Naive B cell (primary cell): ENCODE measurements around the gene IGSF11. TPM values are rescaled to one million over a fixed set of nuclear protein-coding genes. Genes with fewer than 3 reads are reported as not detected.
"Not testable (repeated sequence)": the region's sequence is repeated elsewhere in the genome, so short reads cannot be mapped to it uniquely, and the experiment has no call there.

Experiments
- ATAC-seq, 2 donors: fragments of 150-1000 bp; cut with Tn5 transposase; 2 replicates each; pipeline ENCODE4 v1.10.0; 2021; ENCODE audit warnings: low read depth in 2 of 2, mild to moderate bottlenecking in 2 of 2, moderate library complexity in 2 of 2
- DNase-seq: peaks from one replicate; pipeline ENCODE4 v3.0.0; 2022
- H3K27ac Mint-ChIP-seq, 6 donors: one replicate each; pipeline ENCODE4 v1.8.0; 2020 to 2022; ENCODE audit warnings: mild to moderate bottlenecking in 6 of 6, mixed read lengths in 6 of 6, moderate library complexity in 5 of 6, inconsistent platforms in 2 of 6
- H3K27me3 Mint-ChIP-seq, 3 donors: one replicate each; pipeline ENCODE4 v1.8.0; 2021 to 2022; ENCODE audit warnings: mixed read lengths in 3 of 3, mild to moderate bottlenecking in 1 of 3
- H3K36me3 Mint-ChIP-seq, 2 donors: one replicate each; pipeline ENCODE4 v1.8.0; 2020 to 2022; ENCODE audit warnings: mixed read lengths in 2 of 2, inconsistent platforms in 1 of 2, mild to moderate bottlenecking in 1 of 2
- H3K4me1 Mint-ChIP-seq, 3 donors: one replicate each; pipeline ENCODE4 v1.8.0; 2020 to 2022; ENCODE audit warnings: mixed read lengths in 3 of 3, inconsistent platforms in 1 of 3, mild to moderate bottlenecking in 1 of 3, moderate library complexity in 1 of 3
- H3K4me3 Mint-ChIP-seq, 8 donors: one replicate each; pipeline ENCODE4 v1.8.0; 2020 to 2022; ENCODE audit warnings: mild to moderate bottlenecking in 8 of 8, mixed read lengths in 8 of 8, moderate library complexity in 8 of 8, inconsistent platforms in 2 of 8
- H3K9me3 Mint-ChIP-seq, 7 donors: one replicate each; pipeline ENCODE4 v1.8.0; 2020 to 2022; ENCODE audit warnings: mixed read lengths in 7 of 7, mild to moderate bottlenecking in 5 of 7, inconsistent platforms in 2 of 7, moderate library complexity in 1 of 7
- polyA plus RNA-seq, 6 donors: library from polyadenylated mRNA; unstranded; fragments of 300-500 nt; fragmentation: Illumina TruSeq; gene quantifications; one replicate each; pipeline ENCODE4 v1.2.3, GENCODE V29; 2021; ENCODE audit warnings: low read depth in 6 of 6

Gene IGSF11, protein sequence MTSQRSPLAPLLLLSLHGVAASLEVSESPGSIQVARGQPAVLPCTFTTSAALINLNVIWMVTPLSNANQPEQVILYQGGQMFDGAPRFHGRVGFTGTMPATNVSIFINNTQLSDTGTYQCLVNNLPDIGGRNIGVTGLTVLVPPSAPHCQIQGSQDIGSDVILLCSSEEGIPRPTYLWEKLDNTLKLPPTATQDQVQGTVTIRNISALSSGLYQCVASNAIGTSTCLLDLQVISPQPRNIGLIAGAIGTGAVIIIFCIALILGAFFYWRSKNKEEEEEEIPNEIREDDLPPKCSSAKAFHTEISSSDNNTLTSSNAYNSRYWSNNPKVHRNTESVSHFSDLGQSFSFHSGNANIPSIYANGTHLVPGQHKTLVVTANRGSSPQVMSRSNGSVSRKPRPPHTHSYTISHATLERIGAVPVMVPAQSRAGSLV
- polyA plus RNA-seq, result not detected

DNA sequence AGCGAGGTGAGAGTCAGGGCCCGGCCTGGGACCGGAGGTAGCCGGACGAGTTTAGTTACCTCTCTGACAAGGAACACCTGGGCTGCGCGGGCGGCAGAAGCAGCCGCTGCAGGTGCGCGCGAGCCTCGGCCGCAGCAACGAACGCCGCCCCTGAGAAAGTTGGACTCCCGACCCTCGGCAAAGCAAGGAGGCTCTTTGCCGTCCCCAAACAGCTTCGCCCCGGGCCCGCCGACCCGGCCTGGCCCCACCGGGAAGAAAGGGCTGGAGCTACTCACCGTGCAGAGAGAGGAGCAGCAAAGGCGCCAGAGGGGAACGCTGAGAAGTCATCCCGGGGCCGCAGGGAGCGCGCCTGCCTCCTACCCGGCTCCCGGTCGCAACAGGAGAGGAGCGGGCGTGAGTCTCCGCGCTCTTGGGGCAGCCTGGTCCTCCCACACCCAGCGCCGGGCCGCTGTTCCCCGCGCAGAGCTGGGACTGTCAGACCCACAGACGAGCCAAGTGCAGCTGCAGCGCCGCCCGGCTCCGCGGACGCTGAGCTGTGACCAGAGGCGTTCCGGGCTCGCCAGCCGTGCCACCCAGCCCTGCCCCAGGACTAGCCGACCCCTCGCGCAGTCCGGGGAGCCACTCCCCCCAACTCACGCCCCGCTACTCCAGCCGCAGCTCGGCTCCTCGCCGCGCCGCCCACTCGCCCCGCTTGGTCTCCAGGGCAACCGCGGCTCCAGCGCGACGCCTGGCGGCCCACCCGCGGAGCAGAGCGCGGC lies at the start of gene IGSF11:
TSS of gene IGSF11 (minus strand) at position 591 of the 758 bp plus-strand sequence. CDS start at position 327, 264 bp downstream.
- ATAC-seq, result peak; percentile 87 to 90
- Mint-ChIP-seq H3K9me3 (peaks cover 0 to 1% (median 0%) of the 10 kb centered on the region in 7 donors), H3K27ac (peak within 1 kb of the TSS in 2 of 6 donors; percentile 52 to 58), H3K4me1 (peaks cover 6 to 12% (median 9%) of the 10 kb centered on the region in 3 donors), H3K36me3 (no peaks in the 10 kb centered on the region), H3K27me3 (peaks cover 41 to 57% (median 44%) of the 10 kb centered on the region in 3 donors), H3K4me3 (peak within 1 kb of the TSS; percentile 70 to 88 (median 82))
- peak; percentile 32 for DNase-seq

DNA sequence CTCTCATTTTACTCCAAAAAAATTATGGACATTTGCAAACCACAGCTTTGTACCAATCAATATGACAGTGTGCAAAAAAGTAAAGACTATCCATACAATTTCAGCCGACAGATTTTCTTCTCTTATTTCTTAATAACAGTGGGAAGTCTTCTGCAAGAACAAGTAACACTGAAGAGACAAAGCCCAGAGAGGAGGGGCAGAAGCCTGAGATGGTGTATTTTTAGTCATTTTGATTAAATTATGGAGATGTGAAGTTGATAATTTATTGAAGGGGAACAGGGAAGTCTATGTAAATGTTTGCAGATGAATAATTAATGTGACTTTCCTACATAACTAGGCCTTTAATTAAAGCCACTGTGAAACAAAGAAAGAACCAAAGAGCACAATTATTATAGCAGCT lies 45.7 kb upstream of the IGSF11 start:
- no peak for DNase-seq

DNA sequence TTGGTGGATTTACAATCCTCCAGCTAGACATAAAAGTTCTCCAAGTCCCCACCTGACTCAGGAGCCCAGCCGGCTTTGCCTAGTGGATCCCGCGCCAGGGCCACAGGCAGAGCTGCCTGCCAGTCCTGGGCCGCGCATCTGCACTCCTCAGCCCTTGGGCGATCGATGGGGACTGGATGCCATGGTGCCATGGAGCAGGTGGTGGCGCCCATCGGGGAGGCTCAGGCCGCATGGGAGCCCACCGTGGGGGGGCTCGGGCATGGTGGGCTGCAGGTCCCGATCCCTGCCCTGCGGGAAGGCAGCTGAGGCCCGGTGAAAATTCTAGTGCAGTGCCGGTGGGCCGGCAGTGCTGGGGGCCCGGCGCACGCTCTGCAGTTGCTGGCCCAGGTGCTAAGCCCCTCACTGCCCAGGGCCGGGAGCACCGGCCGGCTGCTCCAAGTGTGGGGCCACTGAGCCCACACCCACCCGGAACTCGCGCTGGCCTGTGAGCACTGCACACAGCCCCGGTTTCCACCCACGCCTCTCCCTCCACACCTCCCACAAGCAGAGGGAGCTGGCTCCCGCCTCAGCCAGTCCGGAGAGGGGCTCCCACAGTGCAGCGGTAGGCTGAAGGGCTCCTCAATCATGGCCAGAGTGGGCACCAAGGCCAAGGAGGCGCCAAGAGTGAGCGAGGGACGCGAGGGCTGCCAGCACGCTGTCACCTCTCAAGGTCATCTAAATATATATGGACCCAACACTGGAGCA lies 38.8 kb upstream of the IGSF11 start:
- peaks cover 3 to 28% (median 20%) of the 10 kb centered on the region in 7 donors for H3K9me3 Mint-ChIP-seq
- H3K27me3 Mint-ChIP-seq, result peaks cover 0 to 8% (median 4%) of the 10 kb centered on the region in 3 donors
- no peak overlapping the region for H3K27ac Mint-ChIP-seq
- DNase-seq (no peak), ATAC-seq (no peak)
- peaks cover 7 to 12% of the 10 kb centered on the region in 2 donors for H3K36me3 Mint-ChIP-seq
- H3K4me3 Mint-ChIP-seq, result no peak overlapping the region
- H3K4me1 Mint-ChIP-seq, result no peaks in the 10 kb centered on the region

More for the DNA sequence above, 45.7 kb upstream of the IGSF11 start:
- Mint-ChIP-seq H3K4me3 (no peak overlapping the region), H3K27me3 (peaks cover 0 to 10% (median 0%) of the 10 kb centered on the region in 3 donors), H3K36me3 (peaks cover 3 to 6% of the 10 kb centered on the region in 2 donors), H3K4me1 (no peaks in the 10 kb centered on the region), H3K27ac (no peak overlapping the region), H3K9me3 (peaks cover 1 to 26% (median 11%) of the 10 kb centered on the region in 7 donors)
- no peak for ATAC-seq

DNA sequence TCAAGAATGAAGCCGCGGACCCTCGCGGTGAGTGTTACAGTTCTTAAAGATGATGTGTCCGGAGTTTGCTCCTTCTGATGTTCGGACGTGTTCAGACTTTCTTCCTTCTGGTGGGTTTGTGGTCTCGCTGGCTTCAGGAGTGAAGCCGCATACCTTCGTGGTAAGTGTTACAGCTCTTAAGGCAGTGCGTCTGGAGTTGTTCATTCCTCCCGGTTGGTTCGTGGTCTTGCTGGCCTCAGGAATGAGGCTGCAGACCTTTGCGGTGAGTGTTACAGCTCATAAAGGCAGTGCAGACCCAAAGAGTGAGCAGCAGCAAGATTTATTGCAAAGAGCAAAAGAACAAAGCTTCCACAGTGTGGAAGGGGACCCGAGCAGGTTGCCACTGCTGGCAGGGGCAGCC lies 37.8 kb upstream of the IGSF11 start:
- not testable (repeated sequence) for ATAC-seq, H3K4me1 Mint-ChIP-seq, H3K4me3 Mint-ChIP-seq, DNase-seq, H3K27ac Mint-ChIP-seq, H3K36me3 Mint-ChIP-seq
- peaks cover 3 to 21% (median 14%) of the 10 kb centered on the region in 7 donors for H3K9me3 Mint-ChIP-seq
- peaks cover 0 to 13% (median 4%) of the 10 kb centered on the region in 3 donors for H3K27me3 Mint-ChIP-seq

DNA sequence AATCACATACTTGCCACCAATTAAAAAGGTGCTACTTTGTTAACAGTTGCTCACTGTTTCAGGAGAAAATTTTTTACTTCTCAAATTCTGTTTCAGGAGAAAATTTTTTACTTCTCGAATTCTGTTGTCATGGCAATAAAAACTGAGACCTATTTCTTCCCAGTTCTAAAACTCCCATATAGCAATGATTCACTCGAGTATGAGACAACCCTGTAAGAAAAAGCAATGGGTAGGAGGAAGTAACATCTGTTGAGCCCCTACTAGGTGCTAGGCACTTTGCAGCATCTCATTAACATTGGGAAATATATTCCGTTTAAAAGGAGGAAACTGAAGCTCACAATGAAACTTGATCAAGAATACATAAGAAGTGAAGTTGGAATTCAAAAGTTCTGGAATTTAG lies 35.1 kb upstream of the IGSF11 start:
- no peak overlapping the region for H3K27ac Mint-ChIP-seq
- peaks cover 0 to 13% (median under 1%) of the 10 kb centered on the region in 7 donors for H3K9me3 Mint-ChIP-seq
- no peak for ATAC-seq
- peaks cover 0 to 8% of the 10 kb centered on the region in 2 donors for H3K36me3 Mint-ChIP-seq
- no peaks in the 10 kb centered on the region for H3K4me1 Mint-ChIP-seq
- H3K27me3 Mint-ChIP-seq, result peaks cover 0 to 13% (median under 1%) of the 10 kb centered on the region in 3 donors
- H3K4me3 Mint-ChIP-seq, result no peak overlapping the region
- DNase-seq, result no peak

DNA sequence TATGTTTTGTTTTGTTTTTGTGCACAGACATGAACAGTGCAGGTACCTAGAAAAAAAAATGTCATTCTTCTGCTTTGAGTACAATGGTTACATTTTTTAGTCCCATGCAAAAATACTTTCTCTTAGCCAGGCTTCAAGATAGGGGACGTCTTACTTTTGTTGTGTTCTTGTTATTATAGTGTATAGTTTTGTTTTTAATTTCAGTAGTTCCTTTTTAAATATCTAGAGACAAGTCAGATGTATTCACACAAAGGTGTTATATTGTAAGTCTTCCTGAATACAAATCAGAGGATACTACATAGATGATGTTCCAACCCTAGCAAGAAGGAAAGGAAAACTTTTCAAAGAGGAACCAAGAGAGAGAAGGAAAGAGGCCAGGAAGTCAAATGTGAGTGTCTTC lies 28.8 kb upstream of the IGSF11 start:
- H3K4me3 Mint-ChIP-seq, result no peak overlapping the region
- ATAC-seq (no peak), DNase-seq (no peak)
- no peaks in the 10 kb centered on the region for H3K36me3 Mint-ChIP-seq
- H3K9me3 Mint-ChIP-seq, result peaks cover 0 to 4% (median 0%) of the 10 kb centered on the region in 7 donors
- peaks cover 0 to 8% (median 0%) of the 10 kb centered on the region in 3 donors for H3K27me3 Mint-ChIP-seq
- no peak overlapping the region for H3K27ac Mint-ChIP-seq
- no peaks in the 10 kb centered on the region for H3K4me1 Mint-ChIP-seq

DNA sequence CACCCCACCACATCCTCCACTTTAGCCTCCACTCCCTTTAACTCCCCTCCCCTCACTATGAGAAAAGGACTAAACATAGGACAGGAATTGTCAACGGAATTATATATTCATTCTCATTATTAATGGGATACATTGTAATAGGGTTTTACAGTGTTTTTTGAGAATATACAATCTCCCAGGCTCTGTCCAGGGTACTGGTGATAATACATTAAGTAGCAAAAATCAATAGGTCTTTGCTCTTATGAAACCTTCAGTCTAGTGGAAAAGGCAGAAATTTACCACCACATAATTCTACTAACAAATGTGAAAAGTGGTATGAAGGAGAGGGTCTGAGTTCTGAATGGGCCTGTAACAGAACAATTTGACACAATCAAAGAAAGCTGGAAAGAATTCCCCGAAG lies 28.2 kb upstream of the IGSF11 start:
- H3K9me3 Mint-ChIP-seq, result peaks cover 0 to 4% (median 0%) of the 10 kb centered on the region in 7 donors
- H3K4me1 Mint-ChIP-seq, result no peaks in the 10 kb centered on the region
- no peak for ATAC-seq

DNA sequence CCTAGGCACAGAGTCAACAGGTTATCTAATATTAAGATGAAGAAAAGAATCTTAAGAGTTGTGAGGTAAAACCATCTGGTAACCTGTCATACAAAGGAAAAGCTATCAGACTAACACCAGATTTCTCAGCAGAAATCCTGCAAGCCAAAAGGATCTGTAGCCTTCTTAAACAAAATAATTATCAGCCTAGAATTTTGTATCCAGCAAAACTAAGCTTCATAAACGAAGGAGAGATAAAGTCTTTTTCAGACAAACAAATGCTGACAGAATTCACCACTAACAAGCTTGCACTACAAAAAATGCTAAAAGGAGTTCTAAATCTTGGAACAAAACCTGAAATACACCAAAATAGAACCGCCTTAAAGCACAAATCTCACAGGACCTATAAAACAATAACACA lies 9.9 kb upstream of the IGSF11 start:
- Mint-ChIP-seq H3K27ac (no peak overlapping the region), H3K4me1 (no peaks in the 10 kb centered on the region), H3K9me3 (peaks cover 3 to 30% (median 8%) of the 10 kb centered on the region in 7 donors), H3K36me3 (peaks cover 0 to 7% of the 10 kb centered on the region in 2 donors), H3K27me3 (peaks cover 3 to 13% (median 7%) of the 10 kb centered on the region in 3 donors), H3K4me3 (no peak overlapping the region)
- no peak for ATAC-seq
- no peak for DNase-seq

More for the DNA sequence above, 28.2 kb upstream of the IGSF11 start:
- no peak for DNase-seq
- no peak overlapping the region for H3K27ac Mint-ChIP-seq
- H3K27me3 Mint-ChIP-seq, result peaks cover 0 to 4% (median 0%) of the 10 kb centered on the region in 3 donors
- H3K4me3 Mint-ChIP-seq, result no peak overlapping the region
- no peaks in the 10 kb centered on the region for H3K36me3 Mint-ChIP-seq

DNA sequence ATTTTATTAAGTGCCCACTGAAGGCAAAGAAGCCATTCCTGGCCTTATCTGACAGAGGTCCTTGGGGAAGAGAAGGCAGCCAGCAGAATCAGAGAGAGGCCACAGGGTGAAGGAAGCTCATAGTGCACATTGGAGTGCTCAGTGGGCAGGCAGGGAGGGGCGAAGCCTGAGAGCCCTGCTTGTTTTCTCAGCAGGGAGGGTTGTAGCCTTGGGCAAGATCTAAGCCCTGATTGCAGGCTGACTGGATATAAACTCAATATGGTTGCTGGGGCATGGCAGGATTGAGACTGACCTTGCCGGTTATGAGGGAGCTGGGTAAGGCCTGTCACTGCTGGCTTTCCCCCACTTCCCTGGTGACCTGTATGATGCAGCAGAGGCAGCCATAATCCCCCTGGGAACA lies 7.5 kb upstream of the IGSF11 start:
- DNase-seq (no peak), ATAC-seq (no peak)
- Mint-ChIP-seq H3K36me3 (peaks cover 0 to 7% of the 10 kb centered on the region in 2 donors), H3K4me3 (no peak overlapping the region), H3K9me3 (peaks cover 4 to 26% (median 6%) of the 10 kb centered on the region in 7 donors), H3K4me1 (no peaks in the 10 kb centered on the region), H3K27me3 (peaks cover 16 to 27% (median 18%) of the 10 kb centered on the region in 3 donors), H3K27ac (no peak overlapping the region)

DNA sequence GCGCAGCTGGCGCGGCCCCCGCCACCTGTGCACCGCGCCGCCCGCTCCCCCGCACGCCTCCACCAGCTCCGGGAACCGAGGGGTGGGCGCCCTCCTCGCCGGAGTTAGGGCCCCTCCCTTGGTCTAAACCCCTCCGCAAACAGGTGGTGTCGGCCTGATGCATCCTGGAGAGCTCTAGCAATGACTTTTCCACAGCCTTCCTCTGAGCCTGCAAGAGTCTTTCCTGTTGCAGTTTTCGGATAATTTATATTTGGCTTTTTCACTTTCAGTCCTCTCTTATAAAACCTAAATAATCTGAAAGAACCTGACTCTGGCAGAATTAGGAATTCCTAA lies 334 bp upstream of the IGSF11 start:
- Mint-ChIP-seq H3K9me3 (peaks cover 0 to 2% (median 0%) of the 10 kb centered on the region in 7 donors), H3K27ac (no peak overlapping the region), H3K4me3 (peak overlapping the region; percentile 61 to 80 (median 73)), H3K36me3 (no peaks in the 10 kb centered on the region), H3K27me3 (peaks cover 47 to 56% (median 48%) of the 10 kb centered on the region in 3 donors), H3K4me1 (peaks cover 6 to 12% (median 9%) of the 10 kb centered on the region in 3 donors)
- ATAC-seq, result no peak
- no peak for DNase-seq

DNA sequence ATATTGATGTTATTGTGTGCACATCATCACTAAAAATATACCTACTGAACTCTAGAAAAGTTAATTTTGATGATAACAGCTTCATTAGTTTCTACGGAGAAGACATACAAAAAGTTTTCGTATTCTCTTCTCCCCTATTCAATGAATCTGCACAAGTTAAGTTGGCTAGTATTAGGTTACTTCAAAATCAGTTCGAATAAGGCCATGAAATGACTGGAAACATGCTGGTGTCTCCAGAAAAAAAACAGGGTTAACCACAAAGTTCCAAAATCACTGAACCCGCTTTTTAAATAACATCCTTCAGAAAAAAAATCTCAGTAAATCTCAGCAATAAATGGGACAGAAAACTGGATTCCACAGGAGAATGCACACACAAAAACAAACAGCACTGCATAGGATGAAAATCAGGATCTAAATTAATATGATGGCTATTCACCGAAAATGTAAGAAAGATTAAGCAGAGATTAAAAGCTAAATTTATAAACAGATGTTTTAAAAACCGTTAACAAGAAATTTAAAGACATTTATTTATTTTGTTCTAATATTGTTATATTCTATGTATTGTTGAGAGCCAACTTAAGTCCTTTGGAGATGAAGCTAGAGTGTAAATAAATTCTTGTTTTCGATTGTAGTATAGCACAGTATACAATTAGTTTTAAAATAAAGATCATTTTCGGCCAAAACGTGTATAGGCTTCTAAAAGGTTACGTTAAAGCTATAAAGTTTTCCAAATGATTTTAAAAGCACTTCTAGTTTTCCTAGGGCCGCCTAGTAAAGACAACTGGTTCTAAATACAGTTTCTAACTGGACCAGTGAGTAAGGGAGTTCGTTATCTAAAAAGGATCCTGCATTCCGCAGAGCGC lies 1.0 kb downstream of the IGSF11 start:
- peak overlapping the region; percentile 70 to 88 (median 82) for H3K4me3 Mint-ChIP-seq
- ATAC-seq, result no peak
- peaks cover 6 to 12% (median 9%) of the 10 kb centered on the region in 3 donors for H3K4me1 Mint-ChIP-seq
- H3K9me3 Mint-ChIP-seq, result peaks cover 0 to 4% (median 0%) of the 10 kb centered on the region in 7 donors
- H3K27me3 Mint-ChIP-seq, result peaks cover 36 to 59% (median 42%) of the 10 kb centered on the region in 3 donors
- H3K27ac Mint-ChIP-seq, result peak overlapping the region in 1 of 6 donors; percentile 30
- no peaks in the 10 kb centered on the region for H3K36me3 Mint-ChIP-seq
- DNase-seq, result no peak

DNA sequence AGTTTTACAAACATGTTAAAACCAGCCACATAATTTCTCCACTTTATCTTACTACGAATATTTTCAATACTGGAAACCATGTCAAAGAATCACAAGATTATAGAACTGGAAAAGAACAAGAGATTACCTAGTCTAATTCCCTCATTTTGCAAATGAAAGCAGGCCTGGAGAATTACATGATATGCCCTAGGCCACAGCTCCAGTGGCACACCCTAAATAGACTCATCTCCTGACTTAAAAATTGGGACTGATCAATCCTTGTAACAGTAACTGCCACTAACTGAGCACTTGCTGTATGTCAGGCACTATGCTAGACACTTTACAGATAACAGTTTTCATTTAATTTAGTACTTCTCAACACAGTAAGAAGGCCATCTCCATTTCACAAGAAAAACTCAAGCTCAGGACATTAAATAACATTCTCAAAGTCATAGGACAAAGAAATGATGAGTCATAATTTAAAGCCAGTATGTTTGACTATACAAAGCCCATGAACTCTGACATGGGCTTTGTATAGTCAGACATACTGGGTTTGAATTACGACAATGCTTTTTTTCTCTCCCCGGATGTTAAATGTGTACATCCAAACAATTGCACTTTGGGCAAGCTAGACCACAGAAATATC lies 9.4 kb downstream of the IGSF11 start:
- Mint-ChIP-seq H3K9me3 (peaks cover 0 to 3% (median 0%) of the 10 kb centered on the region in 7 donors), H3K36me3 (no peaks in the 10 kb centered on the region), H3K27me3 (peaks cover 7 to 26% (median 25%) of the 10 kb centered on the region in 3 donors), H3K4me1 (no peaks in the 10 kb centered on the region), H3K27ac (no peak overlapping the region), H3K4me3 (no peak overlapping the region)
- ATAC-seq (no peak), DNase-seq (no peak)
